ENCODE data around the gene PTCRA. TPM values are rescaled to one million over a fixed set of nuclear protein-coding genes. Genes with fewer than 3 reads are reported as not detected.
"Not testable (repeated sequence)": the region's sequence is repeated elsewhere in the genome, so short reads cannot be mapped to it uniquely, and the experiment has no call there.

PTCRA gene
- total and polyA plus RNA-seq, 4 donors: 0.29 to 0.50 TPM; not detected in 2

DNA sequence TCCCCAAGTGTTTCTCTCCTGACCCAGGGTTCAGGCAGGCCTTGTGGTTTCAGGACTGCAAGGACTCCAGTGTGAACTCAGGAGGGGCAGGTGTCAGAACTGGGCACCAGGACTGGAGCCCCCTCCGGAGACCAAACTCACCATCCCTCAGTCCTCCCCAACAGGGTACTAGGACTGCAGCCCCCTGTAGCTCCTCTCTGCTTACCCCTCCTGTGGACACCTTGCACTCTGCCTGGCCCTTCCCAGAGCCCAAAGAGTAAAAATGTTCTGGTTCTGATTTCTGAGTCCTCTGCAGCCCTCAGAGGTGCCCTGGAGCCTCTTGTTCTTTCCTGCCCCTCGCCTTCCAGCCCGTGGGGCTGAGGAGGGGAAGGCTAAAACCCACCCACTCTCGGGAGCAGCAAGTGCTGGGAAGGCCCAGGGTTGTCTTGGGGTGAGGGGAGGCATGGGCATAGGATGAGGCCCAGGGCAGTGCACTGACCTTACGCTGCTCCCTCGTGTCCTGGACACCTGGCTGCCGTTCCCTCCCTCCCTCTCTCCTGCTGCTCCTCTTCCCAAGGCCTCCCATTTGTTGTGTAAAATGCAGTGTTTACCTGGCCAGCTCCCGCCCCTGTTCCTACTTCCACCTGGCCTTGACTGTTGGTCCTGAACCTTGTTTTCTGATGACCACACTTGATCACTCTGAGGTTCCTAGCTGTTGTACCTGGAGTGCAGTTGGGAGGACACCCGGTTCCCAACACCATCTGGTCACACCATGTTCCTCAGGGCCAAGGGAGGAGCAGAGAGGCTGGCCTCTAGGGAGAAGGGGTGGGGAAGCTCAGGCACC, 23.3 kb downstream of the PTCRA start:
- no peaks in the 10 kb centered on the region for H3K27me3 ChIP-seq (ENCODE audit: control insufficient read depth, insufficient read depth, low read length)
- 75% methylated on average over 7 of the region's 9 CpGs for WGBS (ENCODE audit: insufficient coverage)
- no peaks in the 10 kb centered on the region for H3K9me3 ChIP-seq (ENCODE audit: control insufficient read depth, insufficient read depth, low read length)
- no peaks in the 10 kb centered on the region for H3K4me1 ChIP-seq (ENCODE audit: control insufficient read depth, insufficient read depth, low read length)
- H3K4me3 ChIP-seq (ENCODE audit: low read depth, low read length): no peak overlapping the region
- no peak for DNase-seq (ENCODE audit: low read depth in 4 of 6, low spot score in 6 of 6)
- H3K36me3 ChIP-seq (ENCODE audit: control insufficient read depth, insufficient read depth, low read length): peaks cover 67% of the 10 kb centered on the region
- H3K27ac ChIP-seq (ENCODE audit: low read depth, low read length): no peak overlapping the region

GRCh38 chr6:42939810-42940167, 23.9 kb downstream of the PTCRA start:
- Histone ChIP-seq H3K36me3 (ENCODE audit: control insufficient read depth, insufficient read depth, low read length) (peaks cover 63% of the 10 kb centered on the region), H3K4me3 (ENCODE audit: low read depth, low read length) (no peak overlapping the region), H3K27me3 (ENCODE audit: control insufficient read depth, insufficient read depth, low read length) (no peaks in the 10 kb centered on the region), H3K27ac (ENCODE audit: low read depth, low read length) (no peak overlapping the region), H3K9me3 (ENCODE audit: control insufficient read depth, insufficient read depth, low read length) (no peaks in the 10 kb centered on the region), H3K4me1 (ENCODE audit: control insufficient read depth, insufficient read depth, low read length) (no peaks in the 10 kb centered on the region)
- no peak for DNase-seq (ENCODE audit: low read depth in 4 of 6, low spot score in 6 of 6)
- no CpG with 5 or more reads among the region's 4 CpGs for WGBS (ENCODE audit: insufficient coverage)

- no peak overlapping the region for H3K27ac ChIP-seq (ENCODE audit: low read depth, low read length)
- H3K9me3 ChIP-seq (ENCODE audit: control insufficient read depth, insufficient read depth, low read length): no peaks in the 10 kb centered on the region
- H3K4me3 ChIP-seq (ENCODE audit: low read depth, low read length): no peak overlapping the region
- H3K27me3 ChIP-seq (ENCODE audit: control insufficient read depth, insufficient read depth, low read length): no peaks in the 10 kb centered on the region
- DNase-seq (ENCODE audit: low read depth in 4 of 6, low spot score in 6 of 6): no peak
- no peaks in the 10 kb centered on the region for H3K4me1 ChIP-seq (ENCODE audit: control insufficient read depth, insufficient read depth, low read length)
- H3K36me3 ChIP-seq (ENCODE audit: control insufficient read depth, insufficient read depth, low read length): peaks cover 62% of the 10 kb centered on the region
- WGBS (ENCODE audit: insufficient coverage): no CpG with 5 or more reads among the region's 6 CpGs
Observed at GRCh38 chr6:42940493-42941045, 24.7 kb downstream of the PTCRA start.

DNA sequence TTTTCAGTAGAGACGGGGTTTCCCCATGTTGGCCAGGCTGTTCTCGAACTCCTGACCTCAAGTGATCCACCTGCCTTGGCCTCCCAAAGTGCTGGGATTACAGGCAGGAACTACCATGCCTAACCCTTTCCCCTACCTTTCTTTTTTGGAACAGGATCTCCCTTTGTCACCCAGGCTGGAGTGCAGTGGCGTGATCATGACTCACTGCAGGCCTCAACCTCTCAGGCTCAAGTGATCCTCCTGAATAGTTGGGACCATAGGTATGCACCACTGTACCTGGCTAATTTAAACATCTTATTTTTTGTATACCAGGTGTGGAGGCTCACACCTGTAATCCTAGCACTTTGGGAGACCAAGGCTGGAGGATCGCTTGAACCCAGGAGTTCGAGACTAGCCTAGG, 25.5 kb downstream of the PTCRA start:
- H3K9me3 ChIP-seq (ENCODE audit: control insufficient read depth, insufficient read depth, low read length); H3K27ac ChIP-seq (ENCODE audit: low read depth, low read length); H3K4me1 ChIP-seq (ENCODE audit: control insufficient read depth, insufficient read depth, low read length); H3K27me3 ChIP-seq (ENCODE audit: control insufficient read depth, insufficient read depth, low read length); DNase-seq (ENCODE audit: low read depth in 4 of 6, low spot score in 6 of 6); H3K4me3 ChIP-seq (ENCODE audit: low read depth, low read length): not testable (repeated sequence)
- 96% methylated on average over 3 of the region's 5 CpGs for WGBS (ENCODE audit: insufficient coverage)
- H3K36me3 ChIP-seq (ENCODE audit: control insufficient read depth, insufficient read depth, low read length): peaks cover 61% of the 10 kb centered on the region

DNA sequence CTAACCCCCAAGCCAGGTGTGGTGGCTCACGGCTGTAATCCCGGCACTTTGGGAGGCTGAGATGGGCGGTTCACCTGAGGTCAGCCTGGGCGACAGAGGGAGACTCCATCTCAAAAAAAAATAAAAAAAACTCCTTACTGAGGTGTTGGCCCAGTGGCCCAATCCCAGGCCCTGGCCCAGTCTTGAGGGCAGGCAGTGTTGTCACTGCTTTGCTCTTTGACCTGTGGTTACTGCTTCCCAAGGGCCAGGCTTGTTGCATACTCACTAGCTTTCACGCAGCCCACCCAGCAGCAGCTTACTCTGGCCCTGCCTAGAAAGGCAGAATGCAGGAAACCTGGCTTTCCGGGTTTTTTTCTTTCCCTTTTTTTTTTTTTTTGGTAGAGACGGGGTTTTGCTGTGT, 26.6 kb downstream of the PTCRA start:
- H3K36me3 ChIP-seq (ENCODE audit: control insufficient read depth, insufficient read depth, low read length): peaks cover 59% of the 10 kb centered on the region
- H3K9me3 ChIP-seq (ENCODE audit: control insufficient read depth, insufficient read depth, low read length): no peaks in the 10 kb centered on the region
- H3K27me3 ChIP-seq (ENCODE audit: control insufficient read depth, insufficient read depth, low read length): no peaks in the 10 kb centered on the region
- no peaks in the 10 kb centered on the region for H3K4me1 ChIP-seq (ENCODE audit: control insufficient read depth, insufficient read depth, low read length)
- no peak for DNase-seq (ENCODE audit: low read depth in 4 of 6, low spot score in 6 of 6)
- WGBS (ENCODE audit: insufficient coverage): 98% methylated on average over 4 of the region's 7 CpGs
- no peak overlapping the region for H3K4me3 ChIP-seq (ENCODE audit: low read depth, low read length)
- no peak overlapping the region for H3K27ac ChIP-seq (ENCODE audit: low read depth, low read length)

- DNase-seq (ENCODE audit: low read depth in 4 of 6, low spot score in 6 of 6): no peak
- H3K27me3 ChIP-seq (ENCODE audit: control insufficient read depth, insufficient read depth, low read length): no peaks in the 10 kb centered on the region
- no peak overlapping the region for H3K4me3 ChIP-seq (ENCODE audit: low read depth, low read length)
- H3K9me3 ChIP-seq (ENCODE audit: control insufficient read depth, insufficient read depth, low read length): no peaks in the 10 kb centered on the region
- H3K4me1 ChIP-seq (ENCODE audit: control insufficient read depth, insufficient read depth, low read length): no peaks in the 10 kb centered on the region
- peaks cover 19% of the 10 kb centered on the region for H3K36me3 ChIP-seq (ENCODE audit: control insufficient read depth, insufficient read depth, low read length)
- no peak overlapping the region for H3K27ac ChIP-seq (ENCODE audit: low read depth, low read length)
Observed at GRCh38 chr6:42947950-42948349, 32.1 kb downstream of the PTCRA start.

DNA sequence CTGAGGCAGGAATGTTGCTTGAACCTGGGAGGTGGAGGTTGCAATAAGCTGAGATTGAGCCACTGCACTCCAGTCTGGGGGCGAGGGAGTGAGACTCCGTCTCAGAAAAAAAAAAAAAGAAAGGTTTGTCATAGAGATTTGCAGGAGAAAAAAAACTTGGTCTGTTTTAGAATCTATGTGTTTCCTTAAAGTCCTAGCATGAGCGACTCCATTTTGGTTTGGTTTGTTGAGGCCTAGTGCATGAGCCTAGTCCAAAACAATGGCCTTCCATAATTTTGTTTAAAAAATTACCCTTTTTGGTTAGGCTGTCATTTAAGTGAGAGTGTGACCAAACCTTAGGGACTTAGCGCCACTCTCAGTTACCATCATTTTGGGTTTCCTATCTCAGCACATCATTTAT, 36.5 kb downstream of the PTCRA start:
- H3K36me3 ChIP-seq (ENCODE audit: control insufficient read depth, insufficient read depth, low read length): no peaks in the 10 kb centered on the region
- no peak for DNase-seq (ENCODE audit: low read depth in 4 of 6, low spot score in 6 of 6)
- no peaks in the 10 kb centered on the region for H3K27me3 ChIP-seq (ENCODE audit: control insufficient read depth, insufficient read depth, low read length)
- no peaks in the 10 kb centered on the region for H3K9me3 ChIP-seq (ENCODE audit: control insufficient read depth, insufficient read depth, low read length)
- no peak overlapping the region for H3K4me3 ChIP-seq (ENCODE audit: low read depth, low read length)
- WGBS (ENCODE audit: insufficient coverage): 90% methylated on average over 3 of the region's 4 CpGs
- H3K27ac ChIP-seq (ENCODE audit: low read depth, low read length): no peak overlapping the region
- no peaks in the 10 kb centered on the region for H3K4me1 ChIP-seq (ENCODE audit: control insufficient read depth, insufficient read depth, low read length)

GRCh38 chr6:42954405-42954804, 38.6 kb downstream of the PTCRA start:
- not testable (repeated sequence) for H3K27ac ChIP-seq (ENCODE audit: low read depth, low read length); DNase-seq (ENCODE audit: low read depth in 4 of 6, low spot score in 6 of 6); H3K4me1 ChIP-seq (ENCODE audit: control insufficient read depth, insufficient read depth, low read length); H3K4me3 ChIP-seq (ENCODE audit: low read depth, low read length); H3K9me3 ChIP-seq (ENCODE audit: control insufficient read depth, insufficient read depth, low read length); H3K36me3 ChIP-seq (ENCODE audit: control insufficient read depth, insufficient read depth, low read length); H3K27me3 ChIP-seq (ENCODE audit: control insufficient read depth, insufficient read depth, low read length)
- WGBS (ENCODE audit: insufficient coverage): 71% methylated on average over 4 of the region's 4 CpGs

GRCh38 chr6:42958125-42958524, 42.3 kb downstream of the PTCRA start:
- no CpG with 5 or more reads among the region's 8 CpGs for WGBS (ENCODE audit: insufficient coverage)
- H3K27ac ChIP-seq (ENCODE audit: low read depth, low read length): no peak overlapping the region

GRCh38 chr6:42959917-42960242, 44.0 kb downstream of the PTCRA start:
- 43% methylated on average over 12 of the region's 13 CpGs for WGBS (ENCODE audit: insufficient coverage)
- H3K9me3 ChIP-seq (ENCODE audit: control insufficient read depth, insufficient read depth, low read length): no peaks in the 10 kb centered on the region
- peak overlapping the region; percentile 47 for H3K4me3 ChIP-seq (ENCODE audit: low read depth, low read length)
- H3K4me1 ChIP-seq (ENCODE audit: control insufficient read depth, insufficient read depth, low read length): peaks cover 16% of the 10 kb centered on the region
- H3K27ac ChIP-seq (ENCODE audit: low read depth, low read length): no peak overlapping the region
- peaks cover 11% of the 10 kb centered on the region for H3K27me3 ChIP-seq (ENCODE audit: control insufficient read depth, insufficient read depth, low read length)
- DNase-seq (ENCODE audit: low read depth in 4 of 6, low spot score in 6 of 6): no peak
- peaks cover 41% of the 10 kb centered on the region for H3K36me3 ChIP-seq (ENCODE audit: control insufficient read depth, insufficient read depth, low read length)

More at GRCh38 chr6:42958125-42958524, 42.3 kb downstream of the PTCRA start:
- peaks cover 24% of the 10 kb centered on the region for H3K36me3 ChIP-seq (ENCODE audit: control insufficient read depth, insufficient read depth, low read length)
- no peak overlapping the region for H3K4me3 ChIP-seq (ENCODE audit: low read depth, low read length)
- no peak for DNase-seq (ENCODE audit: low read depth in 4 of 6, low spot score in 6 of 6)
- no peaks in the 10 kb centered on the region for H3K9me3 ChIP-seq (ENCODE audit: control insufficient read depth, insufficient read depth, low read length)
- H3K4me1 ChIP-seq (ENCODE audit: control insufficient read depth, insufficient read depth, low read length): peaks cover 16% of the 10 kb centered on the region
- peaks cover 11% of the 10 kb centered on the region for H3K27me3 ChIP-seq (ENCODE audit: control insufficient read depth, insufficient read depth, low read length)

Data from spinal cord (tissue), 10 donors.